GM19395 (cell line): Measurements from ENCODE around the gene B9D1.
A peak's percentile ranks its signal among the peaks of the same experiment; 100 is the strongest.

Experiments
- ATAC-seq: cut with Tn5 transposase; IDR thresholded peaks from one replicate; pipeline ENCODE4 v1.9.1; 2021; ENCODE audit warnings: mild to moderate bottlenecking, moderate library complexity; ENCODE audit not compliant: unreplicated experiment

The B9D1 gene

DNA sequence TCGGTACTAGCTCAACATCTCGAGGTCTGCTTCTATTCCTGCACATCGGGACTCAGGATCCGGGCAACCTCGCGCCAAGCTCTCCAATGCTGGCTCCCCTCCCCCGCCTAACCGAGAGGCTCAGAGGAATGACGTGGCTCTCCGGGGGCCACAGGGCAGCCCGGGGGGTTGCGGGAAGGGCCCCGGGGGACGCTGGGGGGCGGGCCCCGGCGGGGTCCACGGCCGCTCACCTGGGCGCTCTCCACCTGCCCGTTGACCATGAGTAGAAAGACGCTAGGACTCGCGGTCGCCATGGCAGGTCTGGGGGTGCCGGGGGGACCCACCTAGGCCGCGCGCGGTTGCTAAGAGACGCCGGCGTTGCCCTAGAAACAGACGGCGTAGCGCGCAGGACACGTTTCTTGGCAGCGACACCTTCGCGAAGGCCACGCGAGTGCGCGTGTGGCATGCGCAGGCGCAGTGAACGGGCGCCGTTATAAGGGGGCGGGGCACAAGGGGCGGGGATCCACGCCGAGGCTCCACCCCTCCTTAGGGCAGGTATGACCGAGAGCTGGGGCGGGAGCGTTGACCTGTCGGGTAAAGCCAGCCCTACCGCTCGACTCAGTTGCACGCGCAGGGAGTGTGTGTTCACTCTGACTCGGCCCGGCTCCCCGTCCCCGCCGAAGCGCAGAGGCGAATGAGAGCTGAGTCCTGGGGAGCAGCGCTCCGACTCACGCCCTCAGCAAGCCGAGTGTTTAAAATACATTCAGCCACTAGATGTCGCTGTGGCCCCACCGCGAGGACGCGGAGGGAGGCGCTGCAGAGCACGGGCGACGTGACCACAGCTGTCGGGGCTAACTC lies at the start of gene B9D1:
Gene B9D1 (minus strand): TSS at position 447 of the 837 bp plus-strand sequence. CDS start 154 bp downstream, at position 293.
- peak; percentile 88 for ATAC-seq

DNA sequence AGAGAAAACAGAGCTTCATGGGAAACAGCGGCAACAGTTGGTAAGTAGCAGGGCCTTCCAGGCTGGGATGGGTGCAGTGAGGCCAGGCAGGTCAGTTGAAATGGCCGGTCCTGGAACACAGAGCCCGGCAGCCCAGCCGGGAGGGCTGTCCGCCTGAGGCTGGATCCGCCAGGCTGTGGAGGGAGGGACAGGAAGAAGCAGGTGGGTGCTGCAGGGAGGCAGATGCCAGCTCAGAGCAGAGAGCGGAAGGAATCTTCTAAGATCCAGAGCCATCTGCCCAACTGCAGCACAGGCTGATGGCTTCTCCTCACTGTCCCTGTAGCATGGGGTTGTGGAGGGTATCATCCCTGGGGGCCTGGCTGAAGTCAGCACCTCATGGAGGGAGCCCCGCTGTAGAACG lies 49.1 kb upstream of the B9D1 start:
- ATAC-seq: no peak

DNA sequence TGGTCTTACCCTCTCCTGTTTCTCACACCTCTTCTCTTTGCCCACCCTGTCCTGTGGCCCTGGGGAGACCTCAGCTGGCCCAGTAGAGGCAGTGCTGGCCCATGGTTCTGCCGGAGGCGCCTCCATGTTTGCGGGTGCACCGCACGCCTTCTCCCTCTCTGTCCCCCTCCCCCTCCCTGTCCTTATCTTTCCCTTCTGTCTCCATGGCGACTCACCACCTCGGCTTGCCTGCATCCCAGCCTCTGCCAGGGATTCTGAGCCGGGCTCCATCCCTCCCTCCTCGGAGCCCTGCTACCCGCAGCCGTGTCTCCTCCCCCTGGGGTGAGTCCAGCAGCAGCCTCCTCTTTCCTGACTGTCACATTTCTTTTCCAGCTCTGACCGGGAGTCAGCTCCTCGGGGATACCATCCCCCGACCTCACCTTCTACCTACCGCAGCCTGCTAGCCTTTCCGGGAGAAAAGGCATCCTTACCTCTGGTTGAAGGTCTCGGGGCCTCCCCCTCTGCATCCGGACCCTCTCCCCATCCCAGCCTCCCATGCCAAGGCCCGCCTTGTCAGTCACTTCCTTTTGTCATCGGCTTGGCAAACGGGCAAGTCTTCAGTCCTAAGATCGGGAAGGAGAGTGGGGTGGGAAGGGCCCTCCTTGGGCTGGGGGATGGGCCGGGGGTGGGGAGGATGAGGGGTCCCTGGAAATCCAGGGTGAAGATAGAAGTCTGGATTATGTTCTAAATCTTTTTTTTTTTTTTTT lies 48.5 kb upstream of the B9D1 start, which contains the start of gene RNF112:
Gene RNF112 (plus strand): TSS at position 358 of the 746 bp plus-strand sequence. CDS start 177 bp downstream, at position 535.
- ATAC-seq: no peak

DNA sequence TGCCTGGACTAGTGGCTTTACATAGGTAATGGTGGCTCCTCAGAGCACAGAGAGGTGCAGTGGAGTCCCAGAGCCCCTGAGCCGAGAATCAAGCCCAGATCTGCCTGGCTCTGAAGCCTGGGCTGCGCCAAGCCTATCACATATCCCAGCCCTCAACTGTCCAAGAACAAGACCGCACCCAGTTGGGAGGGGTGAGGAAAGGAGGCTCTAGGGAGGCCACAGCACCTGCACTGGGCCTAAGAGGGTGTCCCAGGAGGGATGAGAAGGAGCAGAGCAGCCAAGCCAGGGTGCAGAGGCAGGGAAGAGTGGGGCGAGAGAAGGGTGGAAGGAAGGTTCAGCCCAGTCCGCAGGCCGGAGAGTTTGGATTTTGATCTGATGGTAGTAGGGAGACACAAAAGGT lies 47.6 kb upstream of the B9D1 start:
- no peak for ATAC-seq

- no peak for ATAC-seq
Observed at GRCh38 chr17:19409509-19409908, 47.0 kb upstream of the B9D1 start.

DNA sequence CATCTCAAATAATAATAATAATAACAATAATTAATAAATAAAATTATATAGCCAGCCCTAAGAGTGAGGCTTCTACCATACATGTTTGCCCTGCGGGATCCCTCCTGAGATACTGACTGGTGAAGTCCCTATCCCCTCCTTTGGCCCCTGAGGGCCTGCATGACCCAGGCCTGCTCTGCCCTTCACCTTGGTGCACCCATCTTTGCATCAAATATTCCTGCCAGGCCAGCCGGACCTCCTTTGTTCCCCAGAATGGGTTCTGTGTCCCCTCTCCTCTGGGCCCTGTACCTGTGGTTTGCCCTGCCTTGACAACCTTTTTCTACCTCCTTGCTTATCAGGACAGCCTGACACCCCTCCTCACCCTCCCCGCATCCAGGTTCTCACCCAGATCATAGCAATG lies 46.5 kb upstream of the B9D1 start:
- ATAC-seq: no peak

- ATAC-seq: no peak
Observed at GRCh38 chr17:19408346-19408710, 45.8 kb upstream of the B9D1 start.

DNA sequence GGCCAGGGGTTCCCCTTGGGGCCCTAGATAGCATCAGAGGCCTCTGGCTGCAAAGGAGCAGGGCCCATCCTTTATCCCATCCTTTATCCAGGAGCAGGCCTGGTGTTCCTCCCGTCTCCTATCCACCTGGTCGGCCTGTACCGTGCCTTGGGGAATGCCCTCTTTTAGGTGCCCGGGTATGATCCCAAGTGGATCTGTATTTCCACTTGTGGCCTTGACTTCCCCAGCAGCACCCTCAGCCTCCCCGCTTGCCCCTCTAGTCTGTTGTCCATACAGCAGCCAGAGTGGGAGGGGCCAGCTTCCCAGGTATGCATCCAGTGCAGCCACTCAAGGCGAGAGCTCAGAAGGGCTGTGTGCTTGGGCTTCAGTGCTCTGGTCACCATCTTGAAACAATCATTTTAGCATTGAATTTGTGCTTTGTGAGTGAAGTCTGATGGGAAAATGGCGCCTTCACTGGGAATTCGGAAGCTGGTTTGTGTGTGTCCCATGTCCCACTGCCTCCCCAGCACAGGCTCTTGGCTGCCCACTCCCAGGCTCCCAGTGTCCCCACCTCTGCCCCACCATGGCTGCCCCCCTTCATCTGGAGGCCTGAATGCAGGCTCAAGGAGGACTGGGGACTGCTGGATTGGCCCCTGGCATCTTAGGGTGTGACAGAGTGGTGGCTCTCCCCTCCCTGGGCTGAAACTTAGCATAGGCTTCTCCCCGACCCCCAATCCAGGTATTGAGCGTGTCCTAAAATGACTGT lies 45.2 kb upstream of the B9D1 start:
- ATAC-seq: no peak

GRCh38 chr17:19405114-19405513 lies 42.6 kb upstream of the B9D1 start:
- ATAC-seq: no peak

DNA sequence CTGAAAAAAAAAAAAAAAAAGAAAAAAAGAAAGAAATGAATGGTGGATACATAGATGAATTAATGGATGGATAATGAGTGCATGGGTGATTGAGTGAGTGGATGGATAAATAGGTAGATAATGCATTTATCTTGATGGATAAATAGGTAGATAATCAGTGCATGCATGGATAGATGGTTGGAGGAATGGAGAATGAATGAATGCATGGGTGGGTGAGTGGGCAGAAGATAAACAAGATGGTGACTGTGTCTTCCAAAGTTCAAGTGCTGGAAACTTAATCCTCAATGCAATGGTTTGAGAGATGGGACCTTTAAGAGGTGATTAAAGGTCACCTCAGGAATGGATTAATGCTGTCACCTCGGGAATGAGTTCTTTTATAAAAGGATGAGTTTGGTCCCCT lies 41.7 kb upstream of the B9D1 start:
- ATAC-seq: no peak

GRCh38 chr17:19403021-19403420 lies 40.5 kb upstream of the B9D1 start:
- ATAC-seq: no peak

GRCh38 chr17:19402171-19402570 lies 39.6 kb upstream of the B9D1 start:
- ATAC-seq: no peak

DNA sequence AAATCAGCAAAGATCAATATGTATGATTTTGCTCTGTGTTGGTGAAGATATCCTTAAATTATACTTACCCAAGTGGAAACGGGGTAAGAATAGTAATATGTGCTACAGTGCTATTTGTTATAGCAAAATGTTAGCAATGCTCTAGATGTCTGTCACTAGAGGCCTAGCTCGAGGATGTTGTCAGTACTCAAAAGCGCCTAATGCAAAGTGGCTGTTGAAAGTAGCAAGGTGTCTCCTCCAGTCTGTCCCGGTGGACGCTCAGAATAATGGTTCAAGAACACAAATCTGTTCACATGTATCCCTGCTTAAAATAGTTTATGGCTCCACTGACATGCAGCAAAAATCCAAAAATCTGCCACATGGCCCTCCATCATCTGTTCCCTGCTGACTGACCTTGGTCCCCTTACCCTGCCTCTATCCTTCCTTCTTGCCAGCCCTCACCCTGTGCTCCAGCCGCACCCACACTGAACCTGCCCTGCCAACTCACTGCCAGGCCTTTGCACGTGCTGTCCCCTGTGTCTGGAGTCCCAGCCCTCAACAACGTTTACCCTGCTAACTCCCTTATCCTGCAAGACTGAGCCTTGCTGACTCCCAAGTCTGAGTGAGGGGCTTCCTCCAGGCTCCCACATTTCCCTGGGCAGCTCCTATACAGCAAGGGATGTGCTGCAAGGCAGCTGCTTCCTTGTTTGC lies 38.9 kb upstream of the B9D1 start:
- no peak for ATAC-seq

DNA sequence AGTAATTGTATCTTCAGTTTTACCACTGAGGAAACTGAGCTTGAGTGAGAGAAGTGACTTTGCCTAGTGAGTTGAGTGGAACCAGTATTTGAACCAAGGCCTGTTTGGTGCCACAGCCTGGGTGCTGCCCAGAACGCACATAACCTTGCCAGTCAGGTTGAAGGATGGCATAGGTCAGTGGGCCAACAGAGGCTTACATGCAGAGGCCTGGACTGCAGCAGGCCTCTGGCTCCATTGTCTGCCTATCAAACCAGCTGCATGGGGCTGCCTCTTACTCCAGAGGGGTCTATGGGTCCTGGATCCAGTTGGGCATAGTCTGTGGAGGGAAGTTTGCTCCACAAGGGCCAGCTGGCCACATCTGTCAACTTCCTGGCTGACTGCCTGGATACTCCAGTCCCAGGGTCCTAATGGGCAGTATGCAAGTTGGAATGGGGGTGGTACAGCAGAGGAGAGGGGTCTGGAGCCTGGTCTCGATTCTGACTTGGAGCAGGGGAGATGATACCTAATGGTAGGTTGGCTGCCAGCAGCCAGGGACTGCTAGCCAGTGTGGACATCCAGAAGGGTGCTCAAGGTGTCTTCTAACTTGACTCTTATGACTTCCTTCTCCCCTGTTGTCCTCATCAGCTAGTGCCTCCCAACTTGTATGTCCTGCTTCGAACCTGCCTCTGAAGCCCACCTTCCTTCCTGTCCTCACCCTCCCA lies 37.4 kb upstream of the B9D1 start:
- ATAC-seq: no peak

GRCh38 chr17:19398301-19399181 lies 36.0 kb upstream of the B9D1 start:
- no peak for ATAC-seq

- ATAC-seq: no peak
Observed at GRCh38 chr17:19397556-19398041, 35.1 kb upstream of the B9D1 start.

- ATAC-seq: no peak
Observed at GRCh38 chr17:19392303-19392702, 29.8 kb upstream of the B9D1 start.

GRCh38 chr17:19391432-19391831 lies 28.9 kb upstream of the B9D1 start:
- ATAC-seq: no peak

GRCh38 chr17:19390951-19391350 lies 28.4 kb upstream of the B9D1 start:
- no peak for ATAC-seq
